ENCODE measurements around the gene FKBP15. TPM values are rescaled to one million over a fixed set of nuclear protein-coding genes. Genes with fewer than 3 reads are reported as not detected.
A peak's percentile ranks its signal among the peaks of the same experiment; 100 is the strongest.
"Not testable (repeated sequence)": the region's sequence is repeated elsewhere in the genome, so short reads cannot be mapped to it uniquely, and the experiment has no call there.

The FKBP15 gene
- 8.3 and 14.7 TPM in 2 replicates for total RNA-seq

- DNase-seq (ENCODE audit: low read depth in 2 of 2): peak; percentile 99
These were observed at the start of gene FKBP15, which contains the start of gene SLC31A1 for GRCh38 chr9:113221003-113221799. TSS of gene FKBP15 (minus strand) at chr9:113221277. CDS start at chr9:113221243, 34 bp downstream. TSS of gene SLC31A1 (plus strand) at chr9:113221544. CDS start at chr9:113256149, 34,605 bp downstream.

GRCh38 chr9:113269871-113270270 is 48.8 kb upstream of the FKBP15 start:
- no peak for DNase-seq (ENCODE audit: low read depth in 2 of 2)

- DNase-seq (ENCODE audit: low read depth in 2 of 2): no peak
These were observed 48.3 kb upstream of the FKBP15 start for GRCh38 chr9:113269355-113269754.

GRCh38 chr9:113267911-113268566 is 47.0 kb upstream of the FKBP15 start:
- DNase-seq (ENCODE audit: low read depth in 2 of 2): no peak

- no peak for DNase-seq (ENCODE audit: low read depth in 2 of 2)
These were observed 45.1 kb upstream of the FKBP15 start for GRCh38 chr9:113266174-113266573.

- DNase-seq (ENCODE audit: low read depth in 2 of 2): no peak
These were observed 41.0 kb upstream of the FKBP15 start for GRCh38 chr9:113261917-113262671.

GRCh38 chr9:113258282-113258681 is 37.2 kb upstream of the FKBP15 start:
- DNase-seq (ENCODE audit: low read depth in 2 of 2): no peak

- no peak for DNase-seq (ENCODE audit: low read depth in 2 of 2)
These were observed 36.8 kb upstream of the FKBP15 start for GRCh38 chr9:113257863-113258262.

GRCh38 chr9:113255438-113255837 is 34.4 kb upstream of the FKBP15 start:
- no peak for DNase-seq (ENCODE audit: low read depth in 2 of 2)

- no peak for DNase-seq (ENCODE audit: low read depth in 2 of 2)
These were observed 33.9 kb upstream of the FKBP15 start for GRCh38 chr9:113254991-113255390.

- no peak for DNase-seq (ENCODE audit: low read depth in 2 of 2)
These were observed 29.7 kb upstream of the FKBP15 start for GRCh38 chr9:113250807-113251206.

- DNase-seq (ENCODE audit: low read depth in 2 of 2): not testable (repeated sequence)
These were observed 28.6 kb upstream of the FKBP15 start for GRCh38 chr9:113249661-113250060.

- peak; percentile 12 to 59 for DNase-seq (ENCODE audit: low read depth in 2 of 2)
These were observed 26.6 kb upstream of the FKBP15 start for GRCh38 chr9:113247640-113248039.

GRCh38 chr9:113246928-113247327 is 25.9 kb upstream of the FKBP15 start:
- no peak for DNase-seq (ENCODE audit: low read depth in 2 of 2)

- DNase-seq (ENCODE audit: low read depth in 2 of 2): no peak
These were observed 24.8 kb upstream of the FKBP15 start for GRCh38 chr9:113245894-113246293.

GRCh38 chr9:113244556-113244955 is 23.5 kb upstream of the FKBP15 start:
- DNase-seq (ENCODE audit: low read depth in 2 of 2): no peak

- no peak for DNase-seq (ENCODE audit: low read depth in 2 of 2)
These were observed 20.1 kb upstream of the FKBP15 start for GRCh38 chr9:113241161-113241560.

- DNase-seq (ENCODE audit: low read depth in 2 of 2): peak in 1 of 2 donors; percentile 31
These were observed 17.8 kb upstream of the FKBP15 start for GRCh38 chr9:113238859-113239232.

GRCh38 chr9:113238202-113238858 is 17.3 kb upstream of the FKBP15 start:
- no peak for DNase-seq (ENCODE audit: low read depth in 2 of 2)

- no peak for DNase-seq (ENCODE audit: low read depth in 2 of 2)
These were observed 15.9 kb upstream of the FKBP15 start for GRCh38 chr9:113237026-113237425.

- DNase-seq (ENCODE audit: low read depth in 2 of 2): not testable (repeated sequence)
These were observed 14.7 kb upstream of the FKBP15 start for GRCh38 chr9:113235701-113236255.

Measured in lung microvascular endothelial cell (primary cell).